HepG2 (cell line): ENCODE measurements around the gene ERFL. TPM values are rescaled to one million over a fixed set of nuclear protein-coding genes. Genes with fewer than 3 reads are reported as not detected.

Experiments
- ATF1 ChIP-seq: IDR thresholded peaks from 2 replicates; pipeline ENCODE4 v1.6.1; 2016; ENCODE audit warnings: mild to moderate bottlenecking, control low read depth
- BRD4 ChIP-seq: sonication (generic); formaldehyde crosslinking; IDR thresholded peaks from 2 replicates; pipeline ENCODE4 v1.4.0; 2020; ENCODE audit warnings: missing genetic modification reagents
- CENPT ChIP-seq: sonication (generic); formaldehyde crosslinking; IDR thresholded peaks from 2 replicates; pipeline ENCODE4 v1.8.0; 2022; ENCODE audit warnings: low read depth, mild to moderate bottlenecking, moderate library complexity, missing genetic modification reagents
- CHD2 ChIP-seq: IDR thresholded peaks from 2 replicates; pipeline ENCODE4 v1.6.1; 2011; ENCODE audit warnings: low read depth, low read length, improper control_type of control experiment
- DRAP1 ChIP-seq: IDR thresholded peaks from 2 replicates; pipeline ENCODE4 v1.6.1; 2016; ENCODE audit warnings: missing genetic modification reagents, missing compliant biosample characterization
- GATA4 ChIP-seq: sonication (generic); IDR thresholded peaks from 2 replicates; pipeline ENCODE4 v1.6.1; 2016; ENCODE audit warnings: antibody characterized with exemption, low read depth, borderline replicate concordance
- HNF4G ChIP-seq, 2 experiments: sonication (generic) in 1 of 2; formaldehyde crosslinking in 1 of 2; IDR thresholded peaks; 2 replicates each; pipeline versions ENCODE4 v1.4.0 to v1.6.1; 2011 to 2020; ENCODE audit warnings: borderline replicate concordance in 2 of 2, low read depth in 2 of 2, mild to moderate bottlenecking in 2 of 2, low read length in 1 of 2, missing genetic modification reagents in 1 of 2, moderate library complexity in 1 of 2
- MED1 ChIP-seq: sonication (generic); formaldehyde crosslinking; IDR thresholded peaks from 2 replicates; pipeline ENCODE4 v1.4.0; 2020; ENCODE audit warnings: missing genetic modification reagents
- NFKB2 ChIP-seq: sonication (generic); formaldehyde crosslinking; IDR thresholded peaks from 2 replicates; pipeline ENCODE4 v1.4.0; 2020; ENCODE audit warnings: missing genetic modification reagents, borderline replicate concordance
- PAX8 ChIP-seq: sonication (generic); formaldehyde crosslinking; IDR thresholded peaks from 2 replicates; pipeline ENCODE4 v1.8.0; 2022; ENCODE audit warnings: mild to moderate bottlenecking, missing genetic modification reagents, borderline replicate concordance
- RFX1 ChIP-seq: fragments of 450-650 bp; IDR thresholded peaks from 2 replicates; pipeline ENCODE4 v1.6.1; 2017
- SMARCE1 ChIP-seq: fragments of 450-650 bp; IDR thresholded peaks from 2 replicates; pipeline ENCODE4 v1.6.1; 2017; ENCODE audit warnings: borderline replicate concordance
- SRSF9 ChIP-seq: fragments of 200-400 bp; formaldehyde crosslinking; IDR thresholded peaks from 2 replicates; pipeline ENCODE4 v1.6.1; 2018; ENCODE audit warnings: borderline replicate concordance, mild to moderate bottlenecking, low read depth, low read length; ENCODE audit not compliant: insufficient read depth, poor library complexity, severe bottlenecking
- TSC22D2 ChIP-seq: sonication (generic); formaldehyde crosslinking; IDR thresholded peaks from 2 replicates; pipeline ENCODE4 v1.5.1; 2020; ENCODE audit warnings: missing genetic modification reagents, mild to moderate bottlenecking, borderline replicate concordance
- ZKSCAN8 ChIP-seq: IDR thresholded peaks from 2 replicates; pipeline ENCODE4 v1.6.1; 2016; ENCODE audit warnings: borderline replicate concordance, missing genetic modification reagents, missing compliant biosample characterization
- ZMAT3 ChIP-seq: sonication (generic); formaldehyde crosslinking; conservative IDR thresholded peaks from 2 replicates; pipeline ENCODE4 v1.7.0; 2021; ENCODE audit warnings: missing genetic modification reagents
- ZNF10 ChIP-seq: sonication (generic); formaldehyde crosslinking; IDR thresholded peaks from 2 replicates; pipeline ENCODE4 v1.4.0; 2020; ENCODE audit warnings: mild to moderate bottlenecking, low read depth, missing genetic modification reagents, borderline replicate concordance
- ZNF484 ChIP-seq: sonication (generic); formaldehyde crosslinking; IDR thresholded peaks from 2 replicates; pipeline ENCODE4 v1.5.1; 2020; ENCODE audit warnings: mild to moderate bottlenecking, low read depth, missing genetic modification reagents, borderline replicate concordance
- ZNF503 ChIP-seq: sonication (generic); formaldehyde crosslinking; IDR thresholded peaks from 2 replicates; pipeline ENCODE4 v1.4.0; 2020; ENCODE audit warnings: missing genetic modification reagents
- ZNF552 ChIP-seq: sonication (generic); formaldehyde crosslinking; IDR thresholded peaks from 2 replicates; pipeline ENCODE4 v1.9.0; 2022; ENCODE audit warnings: missing genetic modification reagents, mild to moderate bottlenecking, borderline replicate concordance
- ZNF691 ChIP-seq: sonication (generic); formaldehyde crosslinking; IDR thresholded peaks from 2 replicates; pipeline ENCODE4 v1.4.0; 2020; ENCODE audit warnings: missing genetic modification reagents, low read depth, mild to moderate bottlenecking, borderline replicate concordance
- ZNF850 ChIP-seq: sonication (generic); formaldehyde crosslinking; conservative IDR thresholded peaks from 2 replicates; pipeline ENCODE4 v1.9.0; 2021; ENCODE audit warnings: mild to moderate bottlenecking, missing genetic modification reagents
- ZSCAN22 ChIP-seq: sonication (generic); formaldehyde crosslinking; IDR thresholded peaks from 2 replicates; pipeline ENCODE4 v1.4.0; 2020; ENCODE audit warnings: mild to moderate bottlenecking, missing genetic modification reagents
- polyA plus RNA-seq, 8 experiments: library from polyadenylated mRNA; depleted of rRNA in 3 of 8; stranded (reverse) in 7 of 8; unstranded in 1 of 8; fragments of >200 nt; fragmentation: Illumina TruSeq in 4 of 8; extraction: Trizol in 4 of 8; gene quantifications; 2 replicates each; pipeline versions ENCODE4 v1.2.1 to v1.2.3, GENCODE V29; 2011 to 2016; ENCODE audit warnings: low read depth in 4 of 8, missing spikeins in 1 of 8, mixed read lengths in 1 of 8; ENCODE audit not compliant: insufficient read depth in 1 of 8
- total RNA-seq, 5 experiments: library from RNA; depleted of rRNA; stranded (reverse); fragments of >200 nt; fragmentation: Illumina TruSeq; extraction: Trizol; gene quantifications; 2 replicates each; pipeline ENCODE4 v1.2.3, GENCODE V29; 2016; ENCODE audit warnings: low read depth in 1 of 5
- TF ChIP-seq, protein P1 (sequence below): sonication (generic); formaldehyde crosslinking; IDR thresholded peaks from 2 replicates; pipeline ENCODE4 v1.5.1; 2020; ENCODE audit warnings: missing genetic modification reagents, mild to moderate bottlenecking, borderline replicate concordance

Gene ERFL
- total and polyA plus RNA-seq, 2 of the 13 experiments (the other 11 are each of a cell fraction or from before 2014, with no cell fraction given), result not detected

- TF ChIP-seq HNF4G (IDR thresholded peaks at IDR 0.05; ENCODE audit: borderline replicate concordance, low read depth, low read length) (peak; percentile 14; the same call in 1 of the 2 replicates), HNF4G (CRISPR knock-in tag; IDR thresholded peaks at IDR 0.05; ENCODE audit: borderline replicate concordance, low read depth) (no peak), PAX8 (CRISPR knock-in tag) (no peak; the same call in 1 of the 2 replicates), ZNF552 (peak; percentile 90), ZNF503 (CRISPR knock-in tag) (no peak), GATA4 (no peak), ZMAT3 (CRISPR knock-in tag) (peak; percentile 71), ZKSCAN8 (CRISPR knock-in tag) (no peak), CHD2 (peak; percentile 99), ZNF850 (CRISPR knock-in tag) (no peak), ZSCAN22 (CRISPR knock-in tag) (0 out of 2 replicates have a peak, but pooled peaks have one; percentile 31), TSC22D2 (CRISPR knock-in tag) (no peak), MED1 (CRISPR knock-in tag) (no peak; the same call in 1 of the 2 replicates), NFKB2 (no peak; the same call in 1 of the 2 replicates), RFX1 (no peak), ZNF10 (no peak), ZNF691 (CRISPR knock-in tag) (no peak), DRAP1 (CRISPR knock-in tag) (peak; percentile 94), CENPT (CRISPR knock-in tag) (no peak), SMARCE1 (no peak), ZNF484 (CRISPR knock-in tag) (no peak), BRD4 (CRISPR knock-in tag) (peak; percentile 82), SRSF9 (no peak), ATF1 (CRISPR knock-in tag) (peak; percentile 85)
- TF ChIP-seq, protein P1, sequence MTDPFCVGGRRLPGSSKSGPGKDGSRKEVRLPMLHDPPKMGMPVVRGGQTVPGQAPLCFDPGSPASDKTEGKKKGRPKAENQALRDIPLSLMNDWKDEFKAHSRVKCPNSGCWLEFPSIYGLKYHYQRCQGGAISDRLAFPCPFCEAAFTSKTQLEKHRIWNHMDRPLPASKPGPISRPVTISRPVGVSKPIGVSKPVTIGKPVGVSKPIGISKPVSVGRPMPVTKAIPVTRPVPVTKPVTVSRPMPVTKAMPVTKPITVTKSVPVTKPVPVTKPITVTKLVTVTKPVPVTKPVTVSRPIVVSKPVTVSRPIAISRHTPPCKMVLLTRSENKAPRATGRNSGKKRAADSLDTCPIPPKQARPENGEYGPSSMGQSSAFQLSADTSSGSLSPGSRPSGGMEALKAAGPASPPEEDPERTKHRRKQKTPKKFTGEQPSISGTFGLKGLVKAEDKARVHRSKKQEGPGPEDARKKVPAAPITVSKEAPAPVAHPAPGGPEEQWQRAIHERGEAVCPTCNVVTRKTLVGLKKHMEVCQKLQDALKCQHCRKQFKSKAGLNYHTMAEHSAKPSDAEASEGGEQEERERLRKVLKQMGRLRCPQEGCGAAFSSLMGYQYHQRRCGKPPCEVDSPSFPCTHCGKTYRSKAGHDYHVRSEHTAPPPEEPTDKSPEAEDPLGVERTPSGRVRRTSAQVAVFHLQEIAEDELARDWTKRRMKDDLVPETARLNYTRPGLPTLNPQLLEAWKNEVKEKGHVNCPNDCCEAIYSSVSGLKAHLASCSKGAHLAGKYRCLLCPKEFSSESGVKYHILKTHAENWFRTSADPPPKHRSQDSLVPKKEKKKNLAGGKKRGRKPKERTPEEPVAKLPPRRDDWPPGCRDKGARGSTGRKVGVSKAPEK, result no peak
Observed at GRCh38 chr19:41859618-41860418, 68.4 kb downstream of the ERFL start, which contains the start of gene RPS19 (continued).
